ENCODE data around the gene ANO2. TPM values are rescaled to one million over a fixed set of nuclear protein-coding genes. Genes with fewer than 3 reads are reported as not detected.

ANO2 gene
- polyA plus RNA-seq, 1 donor: 3.9 TPM

DNA sequence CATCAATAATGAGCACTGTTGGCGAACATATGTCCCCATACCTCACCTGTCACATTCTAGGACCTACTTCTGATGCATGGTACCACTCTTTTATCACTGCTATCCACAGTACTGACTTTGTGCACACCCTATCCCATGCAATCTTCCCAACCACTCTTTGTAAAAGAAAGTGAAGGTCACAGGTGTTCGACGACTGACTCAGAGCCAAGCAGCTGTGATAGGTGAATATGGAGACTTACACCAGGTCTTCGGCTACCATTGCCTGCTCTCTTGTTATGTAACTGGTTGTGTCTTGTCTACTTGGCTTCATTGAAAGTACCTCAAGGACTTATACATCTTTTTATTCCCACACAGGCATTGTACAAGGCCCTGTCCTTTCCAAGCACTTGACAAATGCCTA is 169.0 kb downstream of the ANO2 start:
- no peak for DNase-seq

DNA sequence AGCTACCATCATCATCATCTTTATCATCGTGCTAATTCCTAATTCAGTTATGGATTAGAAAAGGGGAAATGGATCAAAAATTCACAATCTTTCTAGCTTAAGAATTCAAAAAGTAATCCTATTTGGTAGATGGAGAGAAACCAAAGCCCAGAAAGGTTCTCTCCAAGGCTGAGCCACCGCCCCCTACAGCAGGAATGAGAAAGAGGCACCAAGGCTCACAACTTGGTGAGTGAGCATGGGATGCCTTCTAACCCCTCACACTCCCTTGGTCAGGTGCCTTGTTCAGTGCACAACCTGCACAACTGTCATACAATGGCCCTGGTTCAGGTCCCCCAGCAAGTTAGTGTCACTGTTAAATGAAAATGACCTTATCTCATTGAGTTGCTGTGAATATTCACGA is 171.5 kb downstream of the ANO2 start:
- no peak for DNase-seq

DNA sequence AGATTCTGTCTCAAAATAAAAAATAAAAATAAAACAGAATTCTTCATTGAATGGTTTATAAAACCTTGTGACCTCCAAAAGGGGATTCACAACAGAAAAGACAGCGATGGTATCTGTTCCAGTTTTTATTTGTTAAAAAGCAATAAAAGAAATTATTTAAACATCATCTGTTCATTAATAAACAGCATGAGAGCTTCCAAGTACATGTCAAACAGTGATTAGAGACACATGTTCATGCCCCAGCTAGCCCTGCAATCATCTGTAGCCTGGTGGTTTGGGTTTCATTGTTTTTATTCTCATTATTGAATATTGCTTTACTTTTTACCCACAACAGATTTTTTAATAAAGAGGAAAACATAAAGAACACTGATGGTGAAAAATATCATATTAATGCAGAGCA is 173.3 kb downstream of the ANO2 start:
- DNase-seq: no peak

DNA sequence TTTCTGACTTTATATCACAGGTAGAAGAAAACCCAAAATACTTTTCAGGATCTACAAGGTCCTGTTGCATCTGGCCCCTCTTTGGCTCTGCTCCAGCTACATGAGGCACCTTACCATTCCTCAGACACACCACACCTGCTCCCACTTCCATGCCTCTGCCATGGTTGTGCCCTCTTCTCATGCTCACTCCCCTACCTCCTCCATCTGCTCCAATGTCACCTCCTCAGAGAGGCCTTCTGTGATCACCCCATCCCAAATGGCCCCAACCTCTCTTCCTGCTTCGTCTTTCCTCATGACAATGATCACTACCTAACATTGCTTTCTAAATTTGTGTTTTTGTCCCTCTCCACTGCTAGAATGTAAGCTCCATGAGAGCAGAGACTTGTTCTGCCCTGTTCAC is 174.3 kb downstream of the ANO2 start:
- DNase-seq: no peak

DNA sequence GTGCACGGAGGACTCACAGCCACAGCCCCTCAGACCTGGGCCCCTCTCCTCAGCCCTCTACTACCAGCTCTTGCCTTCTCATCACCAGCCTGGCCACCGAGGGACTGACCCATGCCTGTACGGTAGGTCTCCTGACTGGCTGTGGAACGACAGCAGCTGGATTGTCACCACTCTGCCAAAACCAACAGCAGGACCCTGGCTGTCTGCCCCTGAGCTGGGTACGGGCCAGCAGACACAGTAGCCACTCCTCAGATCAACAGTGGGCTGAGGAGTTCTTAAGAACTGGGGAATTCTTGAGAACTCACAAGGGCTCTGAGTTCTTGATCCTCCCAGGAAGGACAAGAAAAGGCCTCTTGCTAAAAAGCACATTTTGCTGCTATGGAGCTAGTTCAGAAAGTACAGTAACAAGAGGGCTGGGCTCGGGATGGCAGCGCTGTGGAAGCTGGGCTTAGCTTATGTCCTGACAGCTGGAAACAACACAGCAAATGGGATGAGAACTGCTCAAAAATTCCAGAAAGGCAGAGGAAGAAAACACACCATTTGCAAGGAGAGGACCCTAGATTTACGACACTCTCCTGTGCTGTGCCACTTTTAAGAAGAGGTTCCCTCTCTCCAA is 176.4 kb downstream of the ANO2 start:
- peak; percentile 24 for DNase-seq

DNA sequence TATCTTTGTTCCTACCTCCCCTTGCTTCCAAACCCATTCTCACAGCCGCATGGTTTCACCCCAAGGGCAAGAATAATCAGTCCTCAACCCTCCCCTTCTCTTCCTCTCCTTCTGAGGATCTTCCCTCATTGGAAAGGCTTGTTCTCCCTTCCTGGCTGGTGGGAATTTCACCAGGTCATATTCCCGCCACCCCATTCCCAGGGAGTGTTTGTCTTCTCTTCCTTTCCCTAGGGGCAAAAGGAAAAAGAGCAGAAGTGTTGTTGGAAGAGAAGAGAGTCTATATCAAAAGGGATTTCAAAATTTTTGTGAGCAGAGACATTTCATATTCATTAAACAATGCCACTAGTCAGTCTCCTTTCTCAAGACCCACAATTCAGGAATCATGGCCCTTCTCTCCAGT is 176.9 kb downstream of the ANO2 start:
- DNase-seq: no peak

DNA sequence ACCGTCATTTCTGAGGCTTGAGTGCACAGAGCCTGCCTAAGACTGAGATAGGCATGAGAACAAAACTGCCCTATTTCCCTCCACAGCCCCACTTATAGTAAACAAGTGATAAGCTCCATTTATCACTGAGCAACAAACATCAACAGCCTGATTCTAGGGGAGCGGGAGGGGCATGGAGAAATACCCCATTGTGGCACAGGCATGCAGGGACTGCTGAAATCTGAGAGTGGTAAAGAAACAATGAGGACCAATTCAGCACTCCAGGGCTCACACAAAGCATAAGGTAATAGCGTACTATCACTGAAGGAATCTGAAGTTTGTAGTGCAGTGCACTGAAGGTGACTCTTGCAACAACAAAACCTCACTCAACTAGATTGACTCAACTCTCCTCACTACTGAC is 186.7 kb downstream of the ANO2 start:
- no peak for DNase-seq

DNA sequence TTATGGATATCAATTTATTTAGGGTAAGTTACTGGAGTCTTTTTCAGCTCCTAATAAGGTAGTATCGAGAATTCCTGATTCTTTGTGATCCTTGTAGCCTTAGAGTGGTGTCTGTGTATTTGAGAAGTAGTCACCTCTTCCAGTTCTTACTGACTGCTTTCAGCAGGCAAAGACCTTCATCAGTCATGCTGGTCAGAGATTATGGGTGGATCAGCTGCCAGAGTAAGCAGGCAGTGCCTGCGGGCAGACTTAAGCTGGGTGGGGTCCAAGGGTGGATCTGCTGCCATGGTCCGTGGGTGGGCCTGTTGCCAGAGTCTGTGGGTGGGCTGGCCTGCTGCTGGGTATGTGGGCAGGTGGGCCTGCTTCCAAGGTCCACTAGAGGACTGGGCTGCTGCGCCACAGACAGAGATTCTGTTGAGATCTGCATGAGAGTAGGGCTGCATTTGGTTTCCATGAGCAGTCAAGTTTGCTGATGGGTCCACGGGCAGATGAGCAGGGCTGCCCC is 188.7 kb downstream of the ANO2 start:
- no peak for DNase-seq

DNA sequence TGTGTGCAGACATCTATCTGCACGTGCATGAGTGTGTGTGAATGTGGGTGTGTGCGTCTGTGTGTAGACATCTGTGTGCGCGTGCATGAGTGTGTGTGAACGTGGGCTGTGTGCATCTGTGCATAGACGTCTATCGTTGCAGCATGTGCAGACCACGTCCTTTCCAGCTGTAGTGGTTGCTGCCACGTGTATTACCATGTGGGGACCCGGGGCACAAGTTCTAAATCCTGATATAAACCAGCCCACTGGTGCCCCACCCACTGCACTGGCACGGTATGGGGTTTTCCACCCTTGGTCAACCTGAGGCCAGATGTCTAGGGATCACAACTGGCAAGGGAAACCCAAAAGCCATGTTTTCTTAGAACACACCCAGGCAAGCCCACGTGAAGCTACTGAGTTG is 197.0 kb downstream of the ANO2 start:
- DNase-seq: no peak

DNA sequence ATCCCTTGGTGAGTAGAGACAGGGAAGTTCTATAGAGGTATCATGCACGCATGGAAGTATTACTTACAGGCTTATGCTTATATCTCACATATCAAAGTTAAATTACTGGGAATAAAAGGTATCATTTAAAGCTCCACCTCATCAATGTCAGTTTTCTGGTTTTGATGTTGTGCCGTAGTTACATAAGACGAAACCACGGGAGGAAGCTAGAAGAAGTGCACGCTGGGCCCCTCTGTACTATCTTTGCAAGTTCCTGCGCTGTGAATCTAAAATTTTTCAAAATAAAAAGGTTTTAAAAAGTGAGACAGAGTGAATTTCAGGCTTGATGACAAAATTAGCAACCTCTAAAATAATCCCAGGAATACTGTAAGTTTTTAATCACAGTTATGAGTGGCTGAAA is 198.1 kb downstream of the ANO2 start:
- no peak for DNase-seq

DNA sequence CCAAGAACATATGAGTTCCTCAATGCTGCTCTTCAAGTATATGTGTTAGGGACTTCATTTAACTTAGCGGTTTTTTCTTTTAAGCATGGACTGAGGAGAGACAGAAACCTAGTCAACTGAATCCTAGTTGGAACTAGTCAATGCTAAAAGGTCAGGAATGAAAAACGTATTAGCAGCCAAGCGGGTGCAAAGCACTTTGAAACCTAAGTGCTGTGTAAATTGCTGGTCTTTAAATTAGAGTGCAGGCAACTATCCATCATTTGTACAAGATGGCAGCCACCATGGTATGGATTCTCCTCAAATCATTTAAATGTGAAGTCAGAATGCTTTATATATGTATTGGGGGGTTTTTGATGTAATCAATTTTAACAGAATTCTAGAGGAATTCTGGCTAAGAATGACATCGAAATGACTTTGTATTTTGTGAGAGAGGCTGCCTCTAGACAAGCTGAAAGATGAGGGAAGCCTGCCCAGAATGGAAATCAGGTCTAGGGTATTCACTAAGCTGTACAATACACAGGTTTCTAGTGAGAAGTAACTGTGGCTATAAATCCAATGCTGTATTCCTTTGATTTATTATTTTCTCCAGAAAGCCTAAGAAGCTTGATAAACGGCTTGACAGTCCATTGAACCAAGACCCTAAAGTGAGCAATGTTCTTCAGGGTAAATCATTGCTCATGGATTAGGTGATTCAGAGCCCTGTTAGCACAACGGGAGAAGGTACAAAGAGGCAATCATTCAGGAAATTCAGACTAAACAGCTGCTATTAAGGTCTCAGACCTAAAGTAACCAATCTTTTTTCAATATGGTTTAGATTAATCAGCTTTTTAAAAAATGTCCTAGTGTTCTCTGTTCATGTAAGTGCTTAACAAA is 198.8 kb downstream of the ANO2 start:
- no peak for DNase-seq

DNA sequence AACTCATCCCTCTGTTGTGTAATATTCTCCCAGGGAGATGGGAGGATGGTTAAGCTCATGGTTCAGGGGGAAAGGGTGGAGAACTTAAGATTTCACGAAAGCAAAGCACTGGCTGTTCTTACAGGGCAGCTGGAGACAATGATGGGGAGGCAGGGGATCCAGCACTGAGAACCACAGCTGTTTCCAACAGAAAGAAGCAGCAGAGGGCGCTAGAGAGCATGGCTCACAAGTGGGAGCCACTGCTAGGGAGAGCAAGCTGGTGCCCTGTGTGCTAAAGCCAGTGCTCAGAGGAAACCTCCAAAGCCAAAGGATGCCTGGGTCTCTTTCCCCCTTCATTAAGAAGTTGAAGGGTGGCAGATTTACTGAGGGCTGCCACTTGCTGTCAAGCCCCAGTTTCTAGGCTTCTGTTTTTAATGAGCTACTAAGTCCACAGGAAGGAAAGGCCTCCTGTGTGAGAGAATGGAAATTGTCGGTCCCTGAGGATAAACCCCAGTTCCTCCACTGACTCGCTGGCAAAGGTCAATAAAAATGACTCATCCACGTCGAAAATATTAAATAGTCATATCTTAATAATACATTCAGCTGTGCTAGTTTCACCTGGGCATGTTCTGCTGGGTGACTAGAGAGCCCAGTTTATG is 199.7 kb downstream of the ANO2 start:
- DNase-seq: peak; percentile 68

DNA sequence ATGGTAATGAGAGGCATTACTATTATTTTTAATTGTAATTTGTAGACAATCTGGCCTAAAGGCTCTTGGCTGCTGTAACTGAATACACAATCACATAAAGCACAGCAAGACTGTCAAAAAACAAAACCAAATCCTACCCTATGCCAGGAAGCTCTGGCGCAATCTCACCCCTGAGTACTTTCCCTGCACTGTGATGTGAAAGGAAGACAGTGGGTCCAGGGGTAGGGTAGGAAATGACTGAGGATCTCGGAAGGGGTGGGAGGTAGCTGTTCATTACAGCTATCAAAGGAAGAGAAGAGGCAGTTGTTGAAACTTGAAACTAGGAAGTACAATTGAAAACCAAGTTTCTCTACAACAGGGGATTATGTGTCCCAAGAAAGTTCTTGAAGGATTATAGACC is 202.8 kb downstream of the ANO2 start:
- DNase-seq: no peak

DNA sequence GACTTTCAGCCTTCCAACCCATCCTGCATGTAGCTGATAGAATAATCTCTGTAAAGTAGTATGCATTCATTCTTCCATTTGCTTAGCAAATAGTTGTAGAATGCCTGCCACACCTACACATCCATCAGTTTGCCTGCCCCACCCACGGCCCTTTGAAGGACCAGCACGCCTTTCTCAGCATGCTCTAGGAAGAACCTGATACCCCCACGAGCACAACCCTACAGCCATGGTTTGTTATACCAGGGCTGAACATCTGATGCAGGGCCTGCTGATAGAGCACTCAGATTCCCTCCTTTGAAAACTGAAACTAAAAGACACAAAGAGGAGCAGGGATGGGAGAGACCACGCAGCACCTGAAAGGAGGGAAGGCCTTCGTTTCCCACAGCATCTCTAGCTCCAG is 205.1 kb downstream of the ANO2 start:
- no peak for DNase-seq

DNA sequence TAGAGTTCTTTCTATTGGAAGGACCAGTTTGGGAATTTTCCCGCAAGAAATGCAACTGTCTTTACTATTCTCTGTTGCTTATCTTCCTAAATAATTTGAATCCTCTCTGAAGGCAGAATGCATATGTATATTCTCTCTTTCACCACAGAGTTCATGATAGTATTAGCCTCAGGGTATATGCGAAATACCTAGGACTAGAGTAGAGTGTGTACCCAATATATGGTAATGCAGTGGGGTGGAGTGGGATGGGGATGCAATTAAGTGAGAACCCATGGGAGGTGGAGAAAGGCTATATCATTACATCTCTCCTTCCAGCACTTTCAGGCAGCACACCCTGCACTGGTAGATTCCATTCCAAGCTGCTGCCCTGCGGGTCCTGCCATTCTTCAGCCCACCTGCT is 207.3 kb downstream of the ANO2 start:
- no peak for DNase-seq

DNA sequence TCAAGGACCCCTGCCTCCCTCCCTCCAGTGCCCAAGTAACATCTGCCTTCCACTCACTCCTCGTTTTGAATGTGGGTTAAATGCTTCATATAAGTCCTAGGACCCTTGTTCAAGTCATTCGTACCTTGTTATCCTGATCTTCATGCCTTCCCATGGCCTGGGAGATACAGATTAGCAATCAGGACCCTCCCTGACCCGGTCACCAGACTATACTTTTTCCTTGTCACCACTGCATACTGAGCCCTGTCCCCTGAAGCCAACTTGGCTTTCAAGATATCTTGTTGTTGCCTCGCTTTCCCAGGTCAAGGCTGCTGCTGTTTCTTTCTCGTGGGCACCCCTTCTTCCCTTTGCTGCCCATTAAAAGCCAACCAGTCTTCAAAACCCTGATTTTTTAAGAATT is 208.5 kb downstream of the ANO2 start:
- DNase-seq: no peak

DNA sequence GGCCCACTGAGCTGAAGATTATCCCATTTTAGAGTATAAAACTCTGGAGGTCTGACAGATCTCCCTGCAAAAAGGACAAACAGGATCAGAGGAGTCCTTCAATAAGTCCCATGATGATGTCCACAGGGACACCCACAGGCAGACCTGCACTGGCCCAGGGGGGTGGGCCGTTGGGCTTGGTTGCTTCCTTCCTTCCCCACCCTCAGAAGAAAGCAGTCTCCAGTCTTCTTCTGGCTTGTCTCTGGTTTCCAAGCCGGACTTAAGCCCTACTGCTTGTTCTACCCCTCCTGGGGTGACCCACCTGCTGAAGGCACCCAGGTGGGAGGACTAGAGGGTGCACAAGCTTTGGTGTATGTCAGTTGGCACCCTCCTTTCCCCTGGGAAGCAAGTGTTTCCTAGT is 209.0 kb downstream of the ANO2 start:
- DNase-seq: no peak

DNA sequence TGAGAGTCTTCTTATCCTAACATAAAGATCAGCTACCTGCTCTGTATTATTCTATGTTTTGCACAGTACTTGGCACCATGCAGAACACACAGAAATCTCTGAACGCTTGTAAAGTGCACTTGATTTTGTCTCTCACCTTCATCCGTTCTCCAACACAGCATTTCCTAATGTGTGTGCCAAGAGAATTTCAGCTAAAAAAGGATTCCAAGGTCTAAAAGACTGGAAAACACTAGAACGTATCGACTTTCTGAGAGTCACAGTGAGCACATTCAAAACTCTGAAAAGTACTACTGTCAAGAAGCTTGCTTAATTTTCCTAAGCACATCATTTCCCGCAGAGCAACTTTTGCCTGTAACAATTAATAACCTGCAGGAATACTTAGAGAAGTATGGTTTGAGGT is 211.1 kb downstream of the ANO2 start:
- no peak for DNase-seq

DNA sequence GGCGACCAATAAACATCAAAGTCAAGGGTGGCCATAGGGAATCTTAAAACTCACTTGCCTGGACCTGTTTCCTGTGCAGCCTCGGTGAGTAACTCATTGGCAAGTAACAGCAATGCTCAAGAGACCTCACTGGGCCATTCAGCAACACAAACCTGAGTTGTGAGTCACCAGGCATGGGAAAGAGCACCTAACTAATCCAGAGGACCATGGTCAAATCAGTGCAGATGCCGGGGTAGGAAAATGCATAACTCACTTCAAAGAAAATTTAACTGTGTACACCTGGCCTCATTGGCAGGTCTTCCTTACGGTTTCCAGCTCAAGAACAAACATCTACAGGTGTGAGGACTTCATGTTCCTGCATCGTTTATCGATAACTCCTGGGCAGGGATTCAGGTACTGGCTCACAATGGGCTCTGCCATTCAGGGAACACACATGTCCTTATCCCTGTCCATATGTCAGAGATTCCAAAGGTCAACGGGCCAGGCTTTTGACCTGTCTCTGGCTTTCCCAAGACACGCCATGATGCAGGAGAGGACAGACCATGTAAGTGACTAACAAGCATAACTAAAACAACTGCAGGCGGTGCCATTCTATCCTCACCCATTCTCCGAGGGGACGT is 211.8 kb downstream of the ANO2 start:
- no peak for DNase-seq

DNA sequence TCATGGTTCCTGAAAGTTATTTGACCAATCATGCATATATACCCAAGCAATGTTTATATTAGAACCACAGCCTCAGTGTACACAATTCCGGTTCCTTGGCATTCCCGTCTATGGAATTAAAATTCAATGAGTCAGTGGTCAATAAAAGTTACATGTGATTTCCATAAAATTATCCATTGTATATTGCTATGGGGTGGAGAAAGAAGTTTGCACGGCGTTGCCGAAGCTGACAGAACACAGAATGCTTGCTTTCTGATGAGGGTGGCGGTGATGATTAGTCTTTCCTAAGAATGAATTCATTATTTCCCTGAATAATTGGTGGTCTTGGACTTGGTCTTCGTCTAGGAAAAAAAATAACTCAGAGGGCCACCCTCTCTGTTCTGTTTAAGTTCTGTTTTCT is 214.1 kb downstream of the ANO2 start:
- no peak for DNase-seq

DNA sequence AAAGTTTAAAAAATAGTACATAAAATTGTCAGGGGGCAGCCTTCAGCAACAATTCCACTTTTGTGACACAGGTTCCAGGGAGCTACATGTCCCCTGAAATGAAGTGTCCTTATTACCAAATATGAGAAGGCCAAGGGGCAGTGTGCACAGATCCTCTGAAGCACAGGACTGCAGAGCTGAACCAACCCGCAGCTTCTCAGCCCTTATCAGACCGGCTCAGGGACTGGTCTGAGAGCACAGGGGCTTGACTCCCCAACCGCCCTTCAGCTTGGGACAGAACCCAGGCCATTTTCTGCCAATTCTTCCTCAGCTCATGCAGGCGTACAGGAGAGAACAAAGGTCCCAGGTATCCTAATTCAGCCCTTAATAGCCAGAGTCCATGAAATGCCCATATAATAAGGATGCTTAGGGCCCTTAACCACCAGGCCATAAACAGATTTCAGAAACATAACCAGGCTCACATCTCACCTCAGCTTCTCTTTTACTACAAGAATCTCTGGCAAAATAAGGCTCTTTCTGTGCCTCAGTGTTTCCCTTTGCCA is 221.3 kb downstream of the ANO2 start:
- no peak for DNase-seq

DNA sequence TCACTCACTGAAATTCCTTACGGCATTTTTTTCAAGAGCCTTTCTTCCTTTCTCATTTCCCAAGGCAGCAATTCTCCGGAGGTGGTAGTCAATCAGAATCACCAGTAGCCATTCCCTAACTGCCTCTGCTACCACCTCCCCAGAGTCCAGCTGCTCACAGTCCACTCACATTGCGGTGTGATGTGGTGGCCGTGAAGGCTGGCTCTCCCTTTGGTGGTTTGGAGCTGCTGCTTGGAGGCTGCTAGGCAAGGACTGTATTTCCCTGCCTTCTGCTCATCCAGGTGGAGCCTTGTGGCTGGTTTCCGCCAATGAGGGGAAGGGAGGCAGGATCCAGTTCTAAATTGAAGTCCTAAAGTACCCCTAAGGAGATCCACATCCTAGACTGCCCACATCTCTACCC is 222.0 kb downstream of the ANO2 start:
- DNase-seq: no peak

DNA sequence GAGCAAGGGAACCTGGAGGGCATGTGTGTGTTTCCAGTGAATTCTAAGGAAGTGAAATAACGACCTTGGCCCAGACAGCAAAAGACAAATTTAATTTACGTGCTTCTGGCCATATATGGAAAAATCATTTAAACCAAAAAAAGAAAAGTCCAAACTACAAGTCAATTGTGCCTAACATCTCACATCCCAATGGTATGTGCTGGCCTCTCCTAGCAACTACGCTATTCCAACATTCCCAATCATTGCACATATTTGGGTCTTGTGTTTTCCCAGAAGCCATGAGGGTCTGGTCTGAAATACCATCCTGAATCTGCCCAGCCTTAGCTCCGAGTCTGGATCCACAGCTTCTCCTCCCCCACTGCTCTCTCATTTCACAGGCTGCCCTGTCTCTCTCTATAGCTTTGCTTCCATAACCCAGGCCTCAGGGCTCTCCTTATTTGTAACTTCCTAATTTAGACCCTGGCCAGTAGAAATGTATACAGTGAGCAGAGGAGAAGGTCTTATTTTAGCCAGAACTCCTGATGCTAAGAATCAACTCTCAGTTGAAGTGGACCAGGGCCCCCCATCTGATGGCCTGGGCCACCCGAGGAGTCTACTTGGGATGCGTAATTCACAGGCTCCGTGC is 224.6 kb downstream of the ANO2 start:
- no peak for DNase-seq

Data from hindlimb muscle (tissue), 1 donor.